ENCODE results near the gene ANKLE1.

Gene ANKLE1

GRCh38 chr19:17281391-17282304 is at the start of gene ANKLE1:
Gene ANKLE1, plus strand, starts transcription at chr19:17281901. Its CDS starts 20 bp downstream, at chr19:17281921.
- no peak for FAIRE-seq

- no peak for FAIRE-seq
These were observed 49.4 kb upstream of the ANKLE1 start for GRCh38 chr19:17232258-17232657.

GRCh38 chr19:17234911-17235299 is 46.8 kb upstream of the ANKLE1 start:
- FAIRE-seq = no peak

GRCh38 chr19:17235300-17235970 is 46.3 kb upstream of the ANKLE1 start:
- no peak for FAIRE-seq

GRCh38 chr19:17235971-17236777 is 45.5 kb upstream of the ANKLE1 start:
- no peak for FAIRE-seq

- no peak for FAIRE-seq
These were observed 44.7 kb upstream of the ANKLE1 start for GRCh38 chr19:17236811-17237543.

- no peak for FAIRE-seq
These were observed 43.7 kb upstream of the ANKLE1 start for GRCh38 chr19:17237747-17238706.

GRCh38 chr19:17240062-17240752 is 41.5 kb upstream of the ANKLE1 start:
- no peak for FAIRE-seq

GRCh38 chr19:17240826-17241399 is 40.8 kb upstream of the ANKLE1 start:
- FAIRE-seq = no peak

- FAIRE-seq = no peak
These were observed 39.1 kb upstream of the ANKLE1 start for GRCh38 chr19:17242431-17243208.

- FAIRE-seq = no peak
These were observed 38.4 kb upstream of the ANKLE1 start for GRCh38 chr19:17243211-17243829.

GRCh38 chr19:17243830-17244617 is 37.7 kb upstream of the ANKLE1 start:
- no peak for FAIRE-seq

- FAIRE-seq = no peak
These were observed 36.8 kb upstream of the ANKLE1 start for GRCh38 chr19:17244618-17245534.

GRCh38 chr19:17245535-17245984 is 36.1 kb upstream of the ANKLE1 start, which contains the start of gene NR2F6:
Gene NR2F6, minus strand, starts transcription at chr19:17245919. Its CDS starts 699 bp downstream, at chr19:17245220.
- FAIRE-seq = no peak

GRCh38 chr19:17246681-17247425 is 34.8 kb upstream of the ANKLE1 start:
- FAIRE-seq = no peak
